Stimulated activated CD4-positive, alpha-beta T cell treated with anti-CD3 and anti-CD28 coated beads, TNF-alpha, amount 100 ng/mL, for 24 hours (primary cell): Measurements from ENCODE around the gene UBE2D2.
A peak's percentile ranks its signal among the peaks of the same experiment; 100 is the strongest.

ENCODE experiments used
- DNase-seq, 3 experiments: peaks; one replicate each; pipeline ENCODE4 v3.0.0-alpha.2; 2020; ENCODE audit warnings: low read depth in 3 of 3

Gene UBE2D2

GRCh38 chr5:139635606-139636206, 74.6 kb downstream of the UBE2D2 start:
- no peak for DNase-seq

GRCh38 chr5:139636207-139636792, 75.2 kb downstream of the UBE2D2 start:
- DNase-seq: peak in 1 of 3 experiments; percentile 34

DNA sequence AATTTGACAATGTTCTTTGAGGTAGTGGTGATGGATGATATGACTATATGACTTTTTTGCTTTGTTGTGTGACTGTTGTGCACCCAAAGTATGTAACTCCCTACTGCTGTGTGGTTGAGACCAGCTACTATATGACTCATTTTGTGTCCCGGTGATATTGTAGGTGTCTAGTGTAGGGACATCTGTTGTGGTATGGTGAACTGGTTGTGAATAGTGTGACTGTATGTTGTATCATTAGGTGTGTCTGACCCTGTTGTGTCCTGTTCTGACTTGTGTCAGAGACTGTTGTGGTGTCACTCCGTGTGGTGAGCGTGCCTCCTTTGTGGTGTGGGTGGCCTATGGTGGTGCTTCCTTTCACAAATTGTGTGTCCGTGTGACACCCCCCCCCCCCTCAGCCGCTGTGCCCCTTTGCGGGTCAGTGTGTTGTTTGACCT, 75.9 kb downstream of the UBE2D2 start:
- DNase-seq: peak in 1 of 3 experiments; percentile 26

GRCh38 chr5:139637438-139638089, 76.4 kb downstream of the UBE2D2 start:
- peak in 1 of 3 experiments; percentile 25 for DNase-seq

GRCh38 chr5:139638090-139638735, 77.1 kb downstream of the UBE2D2 start:
- DNase-seq: no peak

DNA sequence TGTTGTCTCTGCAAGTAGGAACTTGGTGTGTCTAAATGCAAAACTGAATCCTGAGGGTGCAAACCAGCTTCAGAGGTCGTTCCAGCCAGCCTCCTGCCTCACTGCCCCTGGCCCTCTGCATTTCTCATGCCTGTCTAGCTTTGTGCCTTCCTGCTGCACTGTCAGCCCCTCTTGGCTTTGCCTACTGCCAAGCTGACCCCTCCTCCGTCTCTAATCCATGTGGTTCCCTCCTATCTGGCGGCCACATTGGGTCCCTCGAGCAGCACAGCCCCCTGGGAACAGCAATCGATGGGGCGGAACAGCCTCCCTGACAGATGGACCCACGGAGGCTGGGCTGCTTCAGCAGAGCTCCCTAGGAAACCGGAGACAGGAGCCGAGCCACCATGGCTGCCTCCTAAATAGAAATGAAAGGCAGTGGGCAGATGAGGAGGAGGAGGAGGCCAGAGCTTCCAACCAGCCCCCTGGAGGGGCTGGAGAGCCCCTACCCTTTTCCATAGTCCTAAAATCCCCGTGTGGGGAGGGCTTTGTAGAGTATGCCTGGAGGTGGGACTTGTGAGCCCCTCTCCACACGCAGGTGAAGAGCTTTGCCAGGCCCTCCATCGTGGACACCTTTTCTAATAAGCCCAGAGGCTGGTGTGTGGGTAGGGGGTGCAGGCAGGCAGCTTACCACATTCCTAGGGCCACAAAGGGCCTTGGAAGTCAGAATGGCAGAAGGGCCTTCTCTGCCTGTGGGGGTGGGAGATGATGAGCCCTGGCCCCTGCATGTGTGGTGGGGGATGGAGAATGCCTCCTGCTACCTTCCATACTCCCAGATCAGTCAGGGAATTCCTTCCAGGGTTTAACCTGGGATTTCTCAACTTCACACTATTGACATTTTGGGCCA, 77.8 kb downstream of the UBE2D2 start:
- no peak for DNase-seq

- DNase-seq: no peak
Measured at GRCh38 chr5:139639619-139640380, 78.7 kb downstream of the UBE2D2 start.

DNA sequence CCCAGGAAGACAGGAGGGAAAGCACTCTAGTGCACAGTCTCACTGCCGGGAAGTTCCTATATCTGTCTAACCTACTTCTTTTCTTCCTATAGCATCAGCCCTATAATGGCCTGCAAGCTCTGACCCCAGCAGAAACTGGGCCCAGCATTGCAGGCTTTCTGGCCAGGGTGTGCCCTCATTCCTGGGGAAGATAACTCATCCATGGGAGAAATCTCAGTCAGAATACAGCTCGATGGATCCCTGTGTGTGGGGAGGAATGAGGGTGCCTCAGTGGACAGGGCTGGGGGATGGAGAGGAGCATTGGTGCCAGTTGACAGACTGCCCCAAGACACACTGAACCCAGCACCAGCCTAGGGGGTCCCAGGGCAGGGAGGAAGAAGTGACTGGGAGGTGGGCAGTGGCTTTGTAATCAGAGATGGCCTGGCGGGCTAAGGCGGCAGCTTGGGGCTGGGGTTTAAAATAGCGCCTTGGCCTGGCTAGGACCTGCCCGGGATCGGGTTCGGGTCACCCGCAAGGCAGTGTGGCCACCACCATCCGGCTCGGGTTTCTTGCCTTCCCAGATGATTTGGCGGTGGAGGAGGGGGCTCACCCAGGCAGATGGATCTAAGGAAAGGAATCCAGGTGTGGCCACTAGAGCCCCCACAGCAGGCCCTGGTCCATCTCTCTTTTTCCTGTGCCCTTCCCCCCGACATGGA, 79.4 kb downstream of the UBE2D2 start:
- no peak for DNase-seq

DNA sequence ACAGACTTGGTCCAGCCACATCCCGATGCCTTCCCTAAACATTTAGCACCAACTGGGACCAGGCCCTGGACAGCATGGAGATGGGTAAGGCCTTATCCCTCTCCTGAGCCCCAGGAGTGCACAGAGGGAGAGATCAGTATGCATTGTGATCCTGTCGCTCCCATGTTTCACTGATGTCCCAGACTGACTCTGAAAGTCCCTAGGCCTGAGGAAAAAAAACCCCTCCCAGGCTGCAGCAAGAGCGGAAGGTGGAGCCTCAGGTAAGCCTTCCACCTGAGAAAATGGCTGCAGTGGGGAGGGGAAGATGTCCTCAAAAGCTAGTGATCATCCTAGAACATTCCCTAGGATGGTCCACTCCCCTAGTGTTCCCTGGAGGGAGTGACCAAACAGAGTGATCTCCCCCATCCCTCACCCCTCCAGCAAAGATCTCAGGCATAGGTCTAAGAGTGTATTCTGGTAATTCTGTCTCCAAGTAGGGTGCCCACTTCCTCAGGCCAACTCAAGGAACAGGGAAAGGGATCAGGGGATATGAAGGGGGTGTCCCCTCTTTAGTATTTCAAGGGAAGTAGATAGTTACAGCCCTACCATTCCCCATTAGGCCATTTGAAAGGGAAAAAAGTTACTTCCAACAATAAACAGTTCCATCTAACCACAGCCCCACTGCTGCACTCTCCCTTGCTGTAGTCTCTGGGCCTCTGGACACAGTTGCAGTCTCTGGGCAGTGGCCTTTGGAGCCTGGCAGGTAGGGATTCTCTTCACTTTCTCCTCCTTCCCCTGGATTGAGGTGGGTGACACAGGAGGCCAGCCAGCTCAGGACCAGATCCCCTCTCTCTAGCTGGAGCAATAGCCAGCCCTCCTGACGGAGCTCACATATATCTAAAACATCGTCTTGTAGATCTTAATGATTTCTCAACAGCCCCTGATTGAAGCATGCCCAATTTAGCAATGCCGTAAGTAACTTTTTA, 80.3 kb downstream of the UBE2D2 start:
- no peak for DNase-seq

DNA sequence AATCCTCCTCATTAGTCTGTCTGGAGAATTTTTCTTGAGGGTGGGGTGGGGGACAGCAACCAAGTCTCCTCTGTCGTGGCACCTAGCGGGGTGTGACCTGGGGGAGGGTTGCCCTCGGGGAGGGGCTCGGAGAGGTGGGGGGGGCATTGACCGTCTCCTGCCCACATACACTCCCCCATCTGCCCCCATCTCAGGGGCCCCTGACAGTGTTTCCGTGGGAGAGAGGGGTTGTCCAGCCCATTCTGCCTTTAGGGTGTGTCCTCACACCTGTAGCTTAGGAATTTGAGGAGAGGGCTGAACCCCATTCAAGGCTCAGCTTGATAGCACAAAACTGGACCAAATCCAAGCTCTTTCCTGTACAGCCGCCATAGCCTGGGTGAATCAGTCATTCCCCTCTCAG, 81.1 kb downstream of the UBE2D2 start:
- DNase-seq: no peak

GRCh38 chr5:139642891-139643871, 82.0 kb downstream of the UBE2D2 start:
- DNase-seq: no peak

- DNase-seq: no peak
Measured at GRCh38 chr5:139644001-139644456, 82.9 kb downstream of the UBE2D2 start.

GRCh38 chr5:139644646-139645429, 83.7 kb downstream of the UBE2D2 start:
- DNase-seq: no peak

DNA sequence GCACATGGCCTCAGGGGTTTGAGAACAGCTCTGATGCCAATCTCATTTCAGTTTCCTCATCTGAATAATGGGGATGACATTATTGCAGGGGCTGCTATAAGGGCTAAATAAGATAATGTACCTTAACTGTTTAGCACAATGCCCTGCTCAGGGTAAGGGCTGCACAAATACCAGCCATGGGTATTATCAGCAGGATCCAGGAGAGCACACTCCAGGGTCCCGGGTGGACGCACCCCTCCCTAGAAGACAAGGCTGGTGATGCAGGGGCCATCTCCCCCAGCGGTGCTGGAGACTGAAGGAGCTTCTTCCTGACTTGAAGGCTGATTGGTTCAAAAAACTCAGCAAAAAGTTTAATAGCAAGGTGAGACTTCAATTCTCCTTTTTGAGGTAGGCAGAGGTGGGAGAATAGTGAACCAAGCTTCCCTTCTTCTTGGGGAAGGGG, 84.3 kb downstream of the UBE2D2 start:
- no peak for DNase-seq

DNA sequence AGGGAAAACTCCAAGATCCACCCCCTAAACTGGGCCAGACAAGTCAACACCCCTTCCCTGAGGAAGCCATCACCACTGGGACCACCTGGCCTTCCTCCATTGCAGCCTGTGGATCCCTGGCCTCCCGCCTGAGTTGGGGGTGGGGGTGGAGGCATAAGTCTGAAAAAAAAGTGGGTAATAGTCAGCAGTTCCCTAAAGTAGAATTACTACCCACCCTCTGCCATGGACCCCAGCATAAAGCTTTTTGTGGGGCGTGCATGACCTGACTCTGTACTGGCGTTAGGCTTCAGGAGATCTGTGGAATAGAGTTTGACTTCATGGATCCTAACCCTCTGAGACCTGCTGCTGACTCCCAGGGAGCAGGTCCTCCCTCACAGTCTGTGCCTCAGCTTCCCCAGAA, 85.0 kb downstream of the UBE2D2 start:
- no peak for DNase-seq

DNA sequence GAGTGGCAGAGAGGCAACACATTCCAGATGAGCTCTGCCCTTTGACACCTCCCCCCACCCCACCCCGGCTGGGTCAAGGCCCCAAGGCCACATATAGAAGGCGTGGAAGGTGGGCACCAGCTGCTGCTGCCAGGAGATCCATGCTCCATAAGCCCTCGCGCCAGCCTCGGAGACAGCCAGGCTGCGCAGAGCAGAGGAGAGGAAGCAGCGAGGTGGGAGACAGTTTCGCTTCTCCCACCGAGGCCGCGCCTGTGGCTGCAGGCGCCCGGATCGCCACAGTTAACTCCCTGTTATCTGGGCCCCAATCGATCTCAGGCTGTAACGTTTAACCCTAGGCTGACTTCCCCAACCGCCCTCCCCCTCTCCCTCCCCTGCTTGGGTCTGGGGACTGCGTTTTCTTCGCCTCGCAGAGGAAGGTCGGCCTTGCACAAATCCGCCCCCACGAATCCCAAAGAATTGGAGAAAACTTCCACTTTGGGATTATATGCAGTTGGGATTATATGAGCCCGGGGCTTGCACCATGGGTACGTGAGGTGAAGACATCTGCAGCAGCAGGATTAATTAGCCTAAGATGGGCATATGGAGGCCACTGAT, 85.9 kb downstream of the UBE2D2 start:
- DNase-seq: no peak
